Cerebellar nuclear complex (tissue), 1 donor: ENCODE measurements around the gene ADARB2.

Source experiments
- DNase-seq, 2 experiments: peaks; one replicate each; lab custom pipeline; 2025; lab: John Stamatoyannopoulos, UW

Gene ADARB2

GRCh38 chr10:1570416-1571051 is 166.8 kb downstream of the ADARB2 start:
- DNase-seq = no peak

GRCh38 chr10:1569208-1569607 is 168.1 kb downstream of the ADARB2 start:
- DNase-seq = no peak

GRCh38 chr10:1567742-1568495 is 169.4 kb downstream of the ADARB2 start:
- DNase-seq = no peak

- no peak for DNase-seq
These were observed 170.2 kb downstream of the ADARB2 start for GRCh38 chr10:1567152-1567551.

GRCh38 chr10:1564791-1565190 is 172.5 kb downstream of the ADARB2 start:
- no peak for DNase-seq

GRCh38 chr10:1563028-1563427 is 174.3 kb downstream of the ADARB2 start:
- DNase-seq = no peak

- no peak for DNase-seq
These were observed 175.5 kb downstream of the ADARB2 start for GRCh38 chr10:1561731-1562337.

- DNase-seq = no peak
These were observed 176.7 kb downstream of the ADARB2 start for GRCh38 chr10:1560535-1561192.

- no peak for DNase-seq
These were observed 177.6 kb downstream of the ADARB2 start for GRCh38 chr10:1559761-1560160.

GRCh38 chr10:1559311-1559710 is 178.0 kb downstream of the ADARB2 start:
- no peak for DNase-seq

- DNase-seq = no peak
These were observed 178.4 kb downstream of the ADARB2 start for GRCh38 chr10:1558906-1559305.

- DNase-seq = no peak
These were observed 180.2 kb downstream of the ADARB2 start for GRCh38 chr10:1557081-1557480.

GRCh38 chr10:1556496-1556895 is 180.8 kb downstream of the ADARB2 start:
- DNase-seq = no peak

GRCh38 chr10:1553951-1554350 is 183.4 kb downstream of the ADARB2 start:
- no peak for DNase-seq

GRCh38 chr10:1552881-1553670 is 184.2 kb downstream of the ADARB2 start:
- DNase-seq = no peak

GRCh38 chr10:1552406-1552805 is 184.9 kb downstream of the ADARB2 start:
- DNase-seq = no peak

GRCh38 chr10:1551636-1552338 is 185.5 kb downstream of the ADARB2 start:
- DNase-seq = no peak

GRCh38 chr10:1550616-1551015 is 186.7 kb downstream of the ADARB2 start:
- no peak for DNase-seq

GRCh38 chr10:1550291-1550595 is 187.1 kb downstream of the ADARB2 start:
- DNase-seq = no peak

- DNase-seq = no peak
These were observed 187.6 kb downstream of the ADARB2 start for GRCh38 chr10:1549591-1550290.

- no peak for DNase-seq
These were observed 188.7 kb downstream of the ADARB2 start for GRCh38 chr10:1548596-1548995.
